Epithelial cell of proximal tubule (primary cell): ENCODE results near the gene ZNF469. TPM values are rescaled to one million over a fixed set of nuclear protein-coding genes. Genes with fewer than 3 reads are reported as not detected.

Experiments
- DNase-seq: peaks from one replicate; pipeline ENCODE4 v3.0.0-alpha.2; 2011; ENCODE audit warnings: low read depth
- H3K4me3 ChIP-seq: 2 replicates; pipeline ENCODE4 v1.5.1; 2011; ENCODE audit warnings: low read depth, mild to moderate bottlenecking, low read length
- total RNA-seq: library from RNA; depleted of rRNA; stranded (reverse); fragments of >200 nt; gene quantifications from 2 replicates; pipeline ENCODE4 v1.2.3, GENCODE V29; 2015
- TF ChIP-seq, protein P1 (sequence below): conservative IDR thresholded peaks from 2 replicates; pipeline ENCODE4 v1.5.1; 2012; ENCODE audit warnings: low read depth, mild to moderate bottlenecking, low read length

ZNF469 gene
- total RNA-seq, 1 donor from 2014 or later: 2.2 TPM

DNA sequence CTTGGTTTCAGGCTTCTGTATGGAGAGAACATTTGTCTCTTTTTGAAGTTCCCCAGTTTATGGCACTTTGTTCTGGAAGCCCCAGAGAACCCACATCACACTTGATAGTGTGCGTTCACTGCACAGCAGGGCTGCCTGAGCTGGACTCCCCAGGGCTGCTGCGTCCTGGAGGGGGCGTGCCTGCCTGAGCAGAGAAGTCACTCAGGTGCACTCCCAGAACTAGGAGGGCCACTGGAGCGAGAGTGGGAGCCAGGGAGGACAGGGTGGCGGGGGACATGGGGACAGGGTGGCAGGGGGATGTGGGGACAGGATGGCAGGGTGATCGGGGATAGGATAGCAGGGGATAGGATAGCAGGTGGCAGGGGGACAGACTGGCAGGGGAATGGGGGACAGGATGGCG, 43.9 kb upstream of the ZNF469 start:
- H3K4me3 ChIP-seq: no peak overlapping the region
- TF ChIP-seq, protein P1, sequence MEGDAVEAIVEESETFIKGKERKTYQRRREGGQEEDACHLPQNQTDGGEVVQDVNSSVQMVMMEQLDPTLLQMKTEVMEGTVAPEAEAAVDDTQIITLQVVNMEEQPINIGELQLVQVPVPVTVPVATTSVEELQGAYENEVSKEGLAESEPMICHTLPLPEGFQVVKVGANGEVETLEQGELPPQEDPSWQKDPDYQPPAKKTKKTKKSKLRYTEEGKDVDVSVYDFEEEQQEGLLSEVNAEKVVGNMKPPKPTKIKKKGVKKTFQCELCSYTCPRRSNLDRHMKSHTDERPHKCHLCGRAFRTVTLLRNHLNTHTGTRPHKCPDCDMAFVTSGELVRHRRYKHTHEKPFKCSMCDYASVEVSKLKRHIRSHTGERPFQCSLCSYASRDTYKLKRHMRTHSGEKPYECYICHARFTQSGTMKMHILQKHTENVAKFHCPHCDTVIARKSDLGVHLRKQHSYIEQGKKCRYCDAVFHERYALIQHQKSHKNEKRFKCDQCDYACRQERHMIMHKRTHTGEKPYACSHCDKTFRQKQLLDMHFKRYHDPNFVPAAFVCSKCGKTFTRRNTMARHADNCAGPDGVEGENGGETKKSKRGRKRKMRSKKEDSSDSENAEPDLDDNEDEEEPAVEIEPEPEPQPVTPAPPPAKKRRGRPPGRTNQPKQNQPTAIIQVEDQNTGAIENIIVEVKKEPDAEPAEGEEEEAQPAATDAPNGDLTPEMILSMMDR: no peak
- no peak for DNase-seq

DNA sequence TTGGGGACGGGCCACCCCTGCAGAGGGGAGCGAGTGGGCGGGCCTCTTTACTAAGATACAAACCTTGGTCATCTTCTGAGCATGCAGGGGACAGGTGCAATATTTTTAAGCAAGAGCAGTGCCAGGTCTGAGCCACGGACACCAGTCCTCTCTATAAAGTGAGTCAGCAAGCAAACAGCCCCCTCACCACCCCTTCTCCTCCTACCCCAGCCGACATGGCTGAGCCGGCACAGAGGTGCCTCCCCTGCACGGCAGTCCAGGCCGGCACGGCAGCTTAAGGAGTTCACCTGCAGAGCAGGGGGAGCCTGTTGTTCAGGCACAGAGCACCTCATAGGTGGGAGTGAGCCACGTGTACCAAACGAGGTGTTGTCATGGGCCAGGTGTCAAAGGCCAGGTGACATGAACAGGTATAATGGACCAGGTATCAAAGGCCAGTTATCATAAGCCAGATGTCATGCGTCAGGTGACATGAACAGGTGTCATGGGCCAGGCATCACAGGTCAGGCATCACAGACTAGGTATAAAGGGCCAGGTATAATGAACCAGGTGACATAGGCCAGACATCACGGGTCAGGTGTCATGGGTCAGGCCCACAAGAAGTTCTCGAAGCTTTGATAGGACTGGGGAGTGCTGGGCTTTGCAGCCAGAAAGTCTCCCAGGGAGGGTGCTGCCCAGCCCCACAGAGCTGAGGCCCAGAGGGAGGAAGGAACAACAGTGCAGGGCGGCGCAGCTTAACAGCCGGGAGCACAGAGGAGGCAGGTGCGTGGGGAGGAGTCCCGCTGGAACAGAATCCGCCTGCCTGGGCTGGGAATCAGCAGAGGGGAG, 42.6 kb upstream of the ZNF469 start:
- TF ChIP-seq, protein P1: no peak
- DNase-seq: no peak
- no peak overlapping the region for H3K4me3 ChIP-seq

DNA sequence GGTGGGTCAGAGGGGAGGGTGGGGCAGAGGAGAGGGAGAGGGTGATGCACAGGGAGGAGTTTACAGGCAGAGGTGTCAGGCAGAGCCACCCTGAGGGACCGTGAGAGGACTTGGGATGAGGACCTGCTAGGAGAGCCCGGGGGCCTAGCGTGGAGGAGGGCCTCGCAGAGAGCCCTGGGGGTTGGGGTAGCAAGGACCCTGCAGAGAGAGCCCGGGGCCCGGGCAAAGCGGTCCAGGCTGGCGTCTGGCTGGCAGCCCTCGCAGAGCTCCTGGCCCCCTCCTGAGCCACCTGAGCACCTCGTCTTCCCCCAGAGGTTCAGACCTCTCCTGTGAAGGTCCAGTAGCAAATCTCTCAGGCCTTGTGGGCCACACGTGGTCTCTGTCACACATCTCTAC, 42.0 kb upstream of the ZNF469 start:
- TF ChIP-seq, protein P1: no peak
- no peak for DNase-seq

DNA sequence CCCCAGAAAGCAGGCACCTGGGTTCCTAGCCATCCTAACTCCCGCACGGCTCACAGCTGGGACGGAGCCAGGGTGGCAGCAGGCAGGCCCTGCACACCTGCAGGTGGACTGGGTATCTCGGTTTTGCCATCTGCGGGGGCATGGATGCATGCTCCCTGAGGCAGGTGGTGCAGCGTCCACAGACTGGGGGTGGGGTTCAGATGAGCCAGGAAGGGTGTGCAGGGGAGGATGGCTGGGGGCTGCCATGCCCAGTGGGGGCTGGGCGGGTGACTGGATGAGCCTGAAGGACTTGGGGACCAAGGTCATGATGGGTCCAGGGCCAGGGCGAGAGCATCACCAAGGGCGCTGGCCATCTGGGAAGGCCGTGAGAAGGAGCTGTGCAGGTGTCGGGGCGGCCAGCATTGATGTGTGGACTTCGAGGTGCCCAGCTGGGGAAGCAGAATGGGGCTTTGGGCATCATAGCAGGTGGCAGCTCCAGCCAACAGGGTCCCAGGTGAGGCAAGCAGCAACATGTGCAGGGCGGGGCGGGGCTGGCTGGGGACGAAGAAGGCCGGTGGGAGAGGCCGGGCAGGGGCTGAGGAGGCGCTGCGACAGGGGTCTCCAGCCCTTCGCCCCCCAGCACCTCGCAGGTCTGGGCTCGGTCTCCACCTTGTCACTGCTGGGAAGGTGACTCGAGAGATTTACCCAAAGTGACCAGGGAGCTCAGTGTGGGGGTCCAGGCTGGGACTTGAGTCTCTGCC, 41.0 kb upstream of the ZNF469 start:
- TF ChIP-seq, protein P1: no peak
- no peak overlapping the region for H3K4me3 ChIP-seq
- no peak for DNase-seq

More for the DNA sequence above, 42.0 kb upstream of the ZNF469 start:
- H3K4me3 ChIP-seq: no peak overlapping the region

DNA sequence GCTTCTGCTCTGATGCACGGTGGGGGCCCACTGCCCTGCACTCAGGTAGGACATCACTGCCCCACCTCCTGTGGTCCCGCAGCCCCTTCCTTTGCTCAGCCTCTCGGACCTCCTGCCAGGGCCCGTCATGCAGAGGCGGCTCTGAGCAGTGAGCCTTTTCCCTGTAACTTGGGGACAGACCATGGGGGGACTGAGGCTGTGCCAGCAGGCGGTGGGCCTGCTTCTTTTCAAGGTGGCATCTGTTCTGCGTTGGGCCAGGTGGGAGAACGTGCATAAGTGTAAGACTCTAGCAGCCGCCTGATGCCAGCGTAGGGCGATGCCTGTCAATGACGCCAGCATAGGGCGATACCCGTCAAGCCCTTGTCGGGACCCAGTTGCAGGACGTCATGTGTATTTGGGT, 40.3 kb upstream of the ZNF469 start:
- TF ChIP-seq, protein P1: no peak
- no peak for DNase-seq
- H3K4me3 ChIP-seq: no peak overlapping the region

DNA sequence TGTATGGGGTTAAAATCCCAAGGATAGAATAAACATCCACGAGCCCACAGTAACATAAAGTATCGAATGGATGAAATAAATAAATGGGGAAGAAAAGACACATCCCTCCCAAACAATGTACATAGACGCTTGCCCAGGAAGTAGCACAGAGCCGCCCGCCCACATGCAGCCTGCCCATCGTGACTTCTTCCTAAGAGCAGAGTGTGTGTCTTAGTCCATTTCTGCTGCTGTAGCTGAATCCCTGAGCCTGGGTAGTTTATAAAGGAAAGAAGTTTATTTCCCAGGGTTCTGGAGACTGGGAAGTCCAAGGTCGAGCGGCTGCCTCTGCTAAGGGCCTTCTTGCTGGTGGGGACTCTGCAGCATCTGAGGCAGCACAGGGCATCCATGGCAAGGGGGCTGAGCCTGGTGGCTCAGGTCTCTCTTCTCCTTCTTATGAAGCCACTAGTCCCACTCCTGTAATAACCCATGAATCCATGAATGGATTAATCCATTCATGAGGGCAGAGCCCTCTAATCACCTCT, 39.4 kb upstream of the ZNF469 start:
- H3K4me3 ChIP-seq: no peak overlapping the region
- TF ChIP-seq, protein P1: no peak
- DNase-seq: no peak
